HepG2 (cell line): ENCODE measurements around the gene WWC1. TPM values are rescaled to one million over a fixed set of nuclear protein-coding genes. Genes with fewer than 3 reads are reported as not detected.

Experiments used
- ATAC-seq: fragments of 200-7000 bp; cut with Tn5 transposase; 3 replicates; pipeline ENCODE4 v1.9.1; 2020; ENCODE audit warnings: mild to moderate bottlenecking, moderate library complexity
- BruUV-seq: library from RNA; stranded (reverse); fragments of 400-500 nt; replicated peaks from 2 replicates; lab custom pipeline; 2021; lab: Mats Ljungman, UMichigan
- CTCF ChIA-PET: fragments of 300-600 bp; formaldehyde crosslinking; extraction: SDS; loops from one replicate; lab custom pipeline; 2021; ENCODE audit warnings: low total read pairs, inconsistent platforms, low intra/inter-chr PET ratio; lab: Yijun Ruan, JAX
- POLR2A ChIA-PET: fragments of 350-600 bp; sonication (Branson Sonifier 250); formaldehyde crosslinking; loops from one replicate; lab custom pipeline; 2020; ENCODE audit warnings: antibody characterized with exemption, inconsistent platforms; lab: Yijun Ruan, JAX
- DNase-seq: peaks from one replicate; pipeline ENCODE4 v3.0.0-alpha.2; 2015; ENCODE audit warnings: low spot score
- FAIRE-seq: peaks from 3 replicates; lab custom pipeline; 2011; peaks lifted over from hg19 to GRCh38; lab: Jason Lieb, UNC
- H2AFZ ChIP-seq: one replicate; pipeline ENCODE4 v1.6.1; 2011; ENCODE audit warnings: low read length, inconsistent platforms
- H3K27ac ChIP-seq: fragments of 300-600 bp; 3 replicates; pipeline ENCODE4 v1.8.0; 2011; ENCODE audit warnings: mixed run types, mild to moderate bottlenecking, mixed read lengths, low read length, inconsistent platforms; ENCODE audit not compliant: insufficient read depth; ENCODE audit errors: extremely low read length
- H3K27me3 ChIP-seq, 2 experiments: fragments of 200-600 bp in 1 of 2; 2 replicates in 1 of 2; 3 replicates in 1 of 2; pipeline versions ENCODE4 v1.6.0 to v1.8.0; 2011; ENCODE audit warnings: low read length in 2 of 2, mild to moderate bottlenecking in 2 of 2, moderate library complexity in 2 of 2, inconsistent platforms in 1 of 2; ENCODE audit not compliant: insufficient read depth in 2 of 2, control insufficient read depth in 1 of 2
- H3K36me3 ChIP-seq, 2 experiments: fragments of 200-600 bp in 1 of 2; replicated peaks in 1 of 2; 2 replicates in 1 of 2; 3 replicates in 1 of 2; pipeline versions ENCODE4 v1.5.1 to v1.8.0; 2011; ENCODE audit warnings: low read length in 2 of 2, inconsistent platforms in 1 of 2; ENCODE audit not compliant: insufficient read depth in 2 of 2, control insufficient read depth in 1 of 2
- H3K4me1 ChIP-seq: 2 replicates; pipeline ENCODE4 v1.5.1; 2012; ENCODE audit warnings: low read length, inconsistent platforms; ENCODE audit not compliant: insufficient read depth
- H3K4me2 ChIP-seq: 2 replicates; pipeline ENCODE4 v1.6.0; 2011; ENCODE audit warnings: low read depth, low read length, inconsistent platforms
- H3K4me3 ChIP-seq, 3 experiments: fragments of 200-600 bp in 1 of 3; sonication (generic), shearing (Covaris generic) in 1 of 3; replicated peaks in 1 of 3; 2 replicates each; pipeline ENCODE4 v1.5.1; 2011 to 2016; ENCODE audit warnings: low read length in 3 of 3, inconsistent platforms in 2 of 3, low read depth in 2 of 3, mild to moderate bottlenecking in 2 of 3, control low read depth in 1 of 3, mixed read lengths in 1 of 3; ENCODE audit not compliant: insufficient read depth in 1 of 3
- H3K79me2 ChIP-seq: one replicate; pipeline ENCODE4 v1.6.1; 2011; ENCODE audit warnings: low read length, inconsistent platforms; ENCODE audit not compliant: insufficient read depth
- H3K9ac ChIP-seq: 2 replicates; pipeline ENCODE4 v1.6.0; 2011; ENCODE audit warnings: mild to moderate bottlenecking, low read depth, low read length, inconsistent platforms; ENCODE audit not compliant: insufficient read depth
- H3K9me3 ChIP-seq: 2 replicates; pipeline ENCODE4 v1.5.1; 2012; ENCODE audit warnings: mild to moderate bottlenecking, low read length
- H4K20me1 ChIP-seq: 2 replicates; pipeline ENCODE4 v1.6.0; 2011; ENCODE audit warnings: inconsistent platforms, mild to moderate bottlenecking, low read length, moderate library complexity; ENCODE audit not compliant: insufficient read depth
- ZBTB43 ChIP-seq: sonication (generic); formaldehyde crosslinking; conservative IDR thresholded peaks from 2 replicates; pipeline ENCODE4 v1.4.0; 2020; ENCODE audit warnings: missing genetic modification reagents
- ZC3H13 ChIP-seq: sonication (generic); formaldehyde crosslinking; IDR thresholded peaks from 2 replicates; pipeline ENCODE4 v1.8.1; 2023; ENCODE audit warnings: mild to moderate bottlenecking, missing genetic modification reagents, moderate library complexity
- ZNF746 ChIP-seq: sonication (generic); formaldehyde crosslinking; IDR thresholded peaks from 2 replicates; pipeline ENCODE4 v1.8.0; 2022; ENCODE audit warnings: mild to moderate bottlenecking, missing genetic modification reagents
- ZNF747 ChIP-seq: sonication (generic); formaldehyde crosslinking; IDR thresholded peaks from 2 replicates; pipeline ENCODE4 v1.8.1; 2023; ENCODE audit warnings: missing genetic modification reagents, mild to moderate bottlenecking, borderline replicate concordance
- WGBS: methylation state at CpG from one replicate; pipeline ENCODE4 v1.1.6; 2017; ENCODE audit warnings: low lambda C conversion rate; 5-methylcytosine and 5-hydroxymethylcytosine counted together
- in situ Hi-C: cut with HindIII; loops from 2 replicates; pipeline ENCODE4 v1.10.0; 2017; ENCODE audit warnings: low pct_unique_long_range_greater_than_20kb; ENCODE audit not compliant: extremely low pct_ligation_motif_present
- intact Hi-C: fragments of 100-400 bp; cut with micrococcal nuclease; formaldehyde crosslinking; loops from one replicate; pipeline ENCODE4 v1.10.0; 2022; ENCODE audit not compliant: unreplicated experiment
- polyA plus RNA-seq, 8 experiments: library from polyadenylated mRNA; depleted of rRNA in 3 of 8; stranded (reverse) in 7 of 8; unstranded in 1 of 8; fragments of >200 nt; fragmentation: Illumina TruSeq in 4 of 8; extraction: Trizol in 4 of 8; gene quantifications; 2 replicates each; pipeline versions ENCODE4 v1.2.1 to v1.2.3, GENCODE V29; 2011 to 2016; ENCODE audit warnings: low read depth in 4 of 8, missing spikeins in 1 of 8, mixed read lengths in 1 of 8; ENCODE audit not compliant: insufficient read depth in 1 of 8
- total RNA-seq, 5 experiments: library from RNA; depleted of rRNA; stranded (reverse); fragments of >200 nt; fragmentation: Illumina TruSeq; extraction: Trizol; gene quantifications; 2 replicates each; pipeline ENCODE4 v1.2.3, GENCODE V29; 2016; ENCODE audit warnings: low read depth in 1 of 5
- TF ChIP-seq, protein P1 (sequence below): IDR thresholded peaks from 2 replicates; pipeline ENCODE4 v1.6.1; 2016
- TF ChIP-seq, protein P2 (sequence below): sonication (generic); formaldehyde crosslinking; IDR thresholded peaks from 2 replicates; pipeline ENCODE4 v1.4.0; 2020; ENCODE audit warnings: missing genetic modification reagents, borderline replicate concordance

Gene WWC1
- total and polyA plus RNA-seq, 2 of the 13 experiments (the other 11 are each of a cell fraction or from before 2014, with no cell fraction given) = 8.3 to 17.9 TPM

DNA sequence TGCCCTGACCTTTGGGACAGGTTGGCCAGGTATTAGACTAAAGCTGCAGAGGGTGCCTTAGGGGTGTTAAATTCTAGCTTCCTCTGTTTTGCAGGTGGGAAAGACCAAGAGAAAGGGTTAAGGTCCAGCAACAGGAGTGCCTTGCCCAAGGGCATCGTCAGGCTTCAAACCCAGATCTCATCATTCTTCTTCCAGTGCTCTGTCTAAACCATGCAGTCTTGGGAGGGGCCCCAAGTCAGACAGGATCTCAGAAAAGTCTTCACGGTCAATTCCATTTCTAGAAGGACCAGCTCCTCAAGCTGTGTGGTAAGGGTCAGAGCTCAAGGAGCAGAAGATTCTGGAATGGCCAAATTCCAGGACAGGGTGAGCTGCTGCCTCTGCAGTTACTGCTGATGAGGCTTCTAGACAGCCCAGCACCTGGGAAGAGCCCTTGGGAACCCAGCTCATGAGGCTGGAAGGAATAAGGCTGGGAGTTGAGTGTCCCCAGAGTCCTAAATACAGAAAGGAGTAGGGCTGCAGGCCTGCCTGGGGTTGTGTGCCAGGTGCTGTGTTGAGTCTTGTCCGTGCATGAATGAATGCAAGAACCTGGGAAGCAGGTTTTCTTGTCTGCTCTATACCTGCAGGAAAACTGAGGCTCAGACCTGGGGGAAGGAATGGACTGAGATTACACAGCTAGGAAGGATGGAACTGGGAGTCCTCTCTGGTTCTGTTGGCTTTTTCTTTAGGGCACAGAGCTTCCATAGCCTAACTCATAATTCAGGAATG is 69.3 kb downstream of the WWC1 start:
- BruUV-seq = no TSS peak
- Histone ChIP-seq H3K4me1 (peaks cover 55% of the 10 kb centered on the region), H3K4me3 (no peak overlapping the region), H3K79me2 (peaks cover 3% of the 10 kb centered on the region), H3K36me3 (no peaks in the 10 kb centered on the region; a peak in 1 of 5 replicates), H3K27me3 (no peaks in the 10 kb centered on the region), H3K4me2 (no peak overlapping the region), H4K20me1 (no peaks in the 10 kb centered on the region), H3K9ac (no peak overlapping the region), H2AFZ (no peak overlapping the region)
- WGBS = 94% methylated on average over 3 of the region's 3 CpGs
- in situ Hi-C loops = no loop called here
- intact Hi-C loops = no loop called here
- no peak for DNase-seq
- ChIA-PET POLR2A (interaction anchor here (0.5 to 1.7 kb wide), 2 partner anchors 24 to 45 kb away, joined by 3 to 6 read pairs; no protein-coding TSS in a partner anchor), CTCF (no interaction called here)
- TF ChIP-seq, protein P1, sequence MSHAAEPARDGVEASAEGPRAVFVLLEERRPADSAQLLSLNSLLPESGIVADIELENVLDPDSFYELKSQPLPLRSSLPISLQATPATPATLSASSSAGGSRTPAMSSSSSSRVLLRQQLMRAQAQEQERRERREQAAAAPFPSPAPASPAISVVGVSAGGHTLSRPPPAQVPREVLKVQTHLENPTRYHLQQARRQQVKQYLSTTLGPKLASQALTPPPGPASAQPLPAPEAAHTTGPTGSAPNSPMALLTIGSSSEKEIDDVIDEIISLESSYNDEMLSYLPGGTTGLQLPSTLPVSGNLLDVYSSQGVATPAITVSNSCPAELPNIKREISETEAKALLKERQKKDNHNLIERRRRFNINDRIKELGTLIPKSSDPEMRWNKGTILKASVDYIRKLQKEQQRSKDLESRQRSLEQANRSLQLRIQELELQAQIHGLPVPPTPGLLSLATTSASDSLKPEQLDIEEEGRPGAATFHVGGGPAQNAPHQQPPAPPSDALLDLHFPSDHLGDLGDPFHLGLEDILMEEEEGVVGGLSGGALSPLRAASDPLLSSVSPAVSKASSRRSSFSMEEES (CRISPR knock-in tag) = no peak
- TF ChIP-seq, all 625 proteins: peak for 0
- no peak for ATAC-seq
- FAIRE-seq = no peak
- peak overlapping the region; percentile 83 for H3K27ac ChIP-seq
- H3K9me3 ChIP-seq = no peaks in the 10 kb centered on the region

GRCh38 chr5:168362097-168362885 is 70.8 kb downstream of the WWC1 start:
- peak; percentile 85 for FAIRE-seq
- TF ChIP-seq ZNF747 (no peak), ZBTB43 (CRISPR knock-in tag) (peak; percentile 32; the same call in 1 of the 2 replicates), ZNF746 (CRISPR knock-in tag) (no peak), ZC3H13 (CRISPR knock-in tag) (no peak)
- TF ChIP-seq, protein P2, sequence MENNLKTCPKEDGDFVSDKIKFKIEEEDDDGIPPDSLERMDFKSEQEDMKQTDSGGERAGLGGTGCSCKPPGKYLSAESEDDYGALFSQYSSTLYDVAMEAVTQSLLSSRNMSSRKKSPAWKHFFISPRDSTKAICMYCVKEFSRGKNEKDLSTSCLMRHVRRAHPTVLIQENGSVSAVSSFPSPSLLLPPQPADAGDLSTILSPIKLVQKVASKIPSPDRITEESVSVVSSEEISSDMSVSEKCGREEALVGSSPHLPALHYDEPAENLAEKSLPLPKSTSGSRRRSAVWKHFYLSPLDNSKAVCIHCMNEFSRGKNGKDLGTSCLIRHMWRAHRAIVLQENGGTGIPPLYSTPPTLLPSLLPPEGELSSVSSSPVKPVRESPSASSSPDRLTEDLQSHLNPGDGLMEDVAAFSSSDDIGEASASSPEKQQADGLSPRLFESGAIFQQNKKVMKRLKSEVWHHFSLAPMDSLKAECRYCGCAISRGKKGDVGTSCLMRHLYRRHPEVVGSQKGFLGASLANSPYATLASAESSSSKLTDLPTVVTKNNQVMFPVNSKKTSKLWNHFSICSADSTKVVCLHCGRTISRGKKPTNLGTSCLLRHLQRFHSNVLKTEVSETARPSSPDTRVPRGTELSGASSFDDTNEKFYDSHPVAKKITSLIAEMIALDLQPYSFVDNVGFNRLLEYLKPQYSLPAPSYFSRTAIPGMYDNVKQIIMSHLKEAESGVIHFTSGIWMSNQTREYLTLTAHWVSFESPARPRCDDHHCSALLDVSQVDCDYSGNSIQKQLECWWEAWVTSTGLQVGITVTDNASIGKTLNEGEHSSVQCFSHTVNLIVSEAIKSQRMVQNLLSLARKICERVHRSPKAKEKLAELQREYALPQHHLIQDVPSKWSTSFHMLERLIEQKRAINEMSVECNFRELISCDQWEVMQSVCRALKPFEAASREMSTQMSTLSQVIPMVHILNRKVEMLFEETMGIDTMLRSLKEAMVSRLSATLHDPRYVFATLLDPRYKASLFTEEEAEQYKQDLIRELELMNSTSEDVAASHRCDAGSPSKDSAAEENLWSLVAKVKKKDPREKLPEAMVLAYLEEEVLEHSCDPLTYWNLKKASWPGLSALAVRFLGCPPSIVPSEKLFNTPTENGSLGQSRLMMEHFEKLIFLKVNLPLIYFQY (CRISPR knock-in tag) = no peak; the same call in 1 of the 2 replicates

More at GRCh38 chr5:168362097-168362885, 70.8 kb downstream of the WWC1 start:
- Histone ChIP-seq H3K4me1 (peaks cover 59% of the 10 kb centered on the region), H3K9me3 (no peaks in the 10 kb centered on the region), H3K27me3 (no peaks in the 10 kb centered on the region), H3K9ac (peak overlapping the region; percentile 52), H4K20me1 (no peaks in the 10 kb centered on the region), H3K79me2 (peaks cover 3% of the 10 kb centered on the region), H3K27ac (peak overlapping the region; percentile 83), H3K36me3 (no peaks in the 10 kb centered on the region; a peak in 1 of 5 replicates), H3K4me2 (peak overlapping the region; percentile 80), H2AFZ (no peak overlapping the region), H3K4me3 (peak overlapping the region in 1 of 3 experiments; percentile 34; a peak in 1 of 6 replicates)
- ChIA-PET POLR2A (interaction anchor here (0.6 to 1.3 kb wide), 4 partner anchors 33 to 70 kb away, joined by 3 to 11 read pairs (median 4); no protein-coding TSS in a partner anchor), CTCF (interaction anchor here (0.8 kb wide), 1 partner anchor 67 kb away, joined by 3 read pairs; no protein-coding TSS in a partner anchor)
- intact Hi-C loops = loop anchor here (1.0 kb wide), 2 partner anchors 47 to 70 kb away; no protein-coding TSS in a partner anchor
- 2% methylated on average over 3 of the region's 3 CpGs for WGBS
- ATAC-seq = peak; percentile 91
- peak; percentile 97 for DNase-seq
- in situ Hi-C loops = no loop called here
- BruUV-seq = no TSS peak
